Neuronal stem cell (in vitro differentiated cells): ENCODE results near the gene ACOT9.

Experiments
- DNase-seq: peaks from one replicate; pipeline ENCODE4 v3.0.0-alpha.2; 2013; ENCODE audit warnings: low spot score
- H2AFZ ChIP-seq: one replicate; pipeline ENCODE4 v1.6.1; 2013; ENCODE audit warnings: mild to moderate bottlenecking, low read length, inconsistent platforms
- H2AK5ac ChIP-seq: 2 replicates; pipeline ENCODE4 v1.6.1; 2013; ENCODE audit warnings: low read depth, mild to moderate bottlenecking, inconsistent platforms, low read length, moderate library complexity, mixed read lengths
- H2BK120ac ChIP-seq: 2 replicates; pipeline ENCODE4 v1.6.1; 2013; ENCODE audit warnings: low read depth, mild to moderate bottlenecking, inconsistent platforms, low read length, moderate library complexity, mixed read lengths
- H2BK12ac ChIP-seq: one replicate; pipeline ENCODE4 v1.6.1; 2013; ENCODE audit warnings: low read length, inconsistent platforms
- H2BK15ac ChIP-seq: 2 replicates; pipeline ENCODE4 v1.6.1; 2013; ENCODE audit warnings: mild to moderate bottlenecking, low read length, inconsistent platforms, mixed read lengths
- H2BK5ac ChIP-seq: one replicate; pipeline ENCODE4 v1.6.1; 2013; ENCODE audit warnings: inconsistent platforms, mild to moderate bottlenecking, low read length, moderate library complexity
- H3K14ac ChIP-seq: one replicate; pipeline ENCODE4 v1.6.1; 2013; ENCODE audit warnings: low read length, inconsistent platforms
- H3K18ac ChIP-seq: 2 replicates; pipeline ENCODE4 v1.6.1; 2013; ENCODE audit warnings: low read length, inconsistent platforms
- H3K23ac ChIP-seq: 2 replicates; pipeline ENCODE4 v1.6.1; 2013; ENCODE audit warnings: low read depth, mild to moderate bottlenecking, mixed read lengths, low read length, inconsistent platforms; ENCODE audit not compliant: poor library complexity
- H3K27ac ChIP-seq: replicated peaks from 3 replicates; pipeline ENCODE4 v1.5.1; 2013; ENCODE audit warnings: low read length, inconsistent platforms
- H3K27me3 ChIP-seq, 3 experiments: 2 replicates each; pipeline ENCODE4 v1.6.1; 2013; ENCODE audit warnings: low read length in 3 of 3, mild to moderate bottlenecking in 2 of 3, inconsistent platforms in 1 of 3, low read depth in 1 of 3, mixed read lengths in 1 of 3, moderate library complexity in 1 of 3; ENCODE audit not compliant: control insufficient read depth in 3 of 3, insufficient read depth in 3 of 3
- H3K36me3 ChIP-seq, 2 donors: replicated peaks in 1 of 2; 2 replicates each; pipeline ENCODE4 v1.6.1; 2013; ENCODE audit warnings: low read length in 2 of 2; ENCODE audit not compliant: control insufficient read depth in 2 of 2, insufficient read depth in 2 of 2
- H3K4ac ChIP-seq: 2 replicates; pipeline ENCODE4 v1.6.1; 2013; ENCODE audit warnings: inconsistent platforms, mild to moderate bottlenecking, low read length, moderate library complexity
- H3K4me1 ChIP-seq, 2 donors: 1 replicate in 1 of 2; 2 replicates in 1 of 2; pipeline ENCODE4 v1.6.1; 2013; ENCODE audit warnings: low read length in 2 of 2, low read depth in 1 of 2; ENCODE audit not compliant: control insufficient read depth in 2 of 2, insufficient read depth in 1 of 2
- H3K4me2 ChIP-seq: one replicate; pipeline ENCODE4 v1.6.1; 2013; ENCODE audit warnings: mild to moderate bottlenecking, low read length, inconsistent platforms; ENCODE audit not compliant: insufficient read depth, poor library complexity, severe bottlenecking
- H3K4me3 ChIP-seq, 2 donors: 2 replicates each; pipeline ENCODE4 v1.5.1; 2013; ENCODE audit warnings: low read length in 2 of 2, mild to moderate bottlenecking in 2 of 2, inconsistent platforms in 1 of 2, moderate library complexity in 1 of 2
- H3K79me1 ChIP-seq: one replicate; pipeline ENCODE4 v1.6.1; 2013; ENCODE audit warnings: low read depth, mild to moderate bottlenecking, inconsistent platforms, low read length, moderate library complexity
- H3K9ac ChIP-seq: one replicate; pipeline ENCODE4 v1.6.1; 2013; ENCODE audit warnings: mild to moderate bottlenecking, low read depth, low read length, inconsistent platforms; ENCODE audit not compliant: poor library complexity
- H3K9me3 ChIP-seq, 2 donors: replicated peaks in 1 of 2; 2 replicates each; pipeline versions ENCODE3 to v1.6.1; 2013; ENCODE audit warnings: low read length in 2 of 2, mild to moderate bottlenecking in 2 of 2, inconsistent platforms in 1 of 2, low read depth in 1 of 2, mixed read lengths in 1 of 2, moderate library complexity in 1 of 2; ENCODE audit not compliant: control insufficient read depth in 2 of 2, insufficient read depth in 1 of 2
- H4K8ac ChIP-seq: one replicate; pipeline ENCODE4 v1.6.1; 2013; ENCODE audit warnings: low read depth, mild to moderate bottlenecking, inconsistent platforms, low read length, moderate library complexity
- H4K91ac ChIP-seq: one replicate; pipeline ENCODE4 v1.6.1; 2013; ENCODE audit warnings: low read length, low read depth, mild to moderate bottlenecking, inconsistent platforms; ENCODE audit not compliant: poor library complexity
- WGBS, 2 donors: extraction: QIAGEN DNeasy Blood & Tissue Kit; methylation state at CpG; one replicate each; pipeline ENCODE4 v1.1.7; 2013; ENCODE audit warnings: missing lambda C conversion rate in 2 of 2, mixed read lengths in 1 of 2; ENCODE audit not compliant: insufficient read length in 2 of 2, insufficient replicate concordance in 1 of 2; ENCODE audit errors: extremely low coverage in 2 of 2; 5-methylcytosine and 5-hydroxymethylcytosine counted together

The ACOT9 gene

DNA sequence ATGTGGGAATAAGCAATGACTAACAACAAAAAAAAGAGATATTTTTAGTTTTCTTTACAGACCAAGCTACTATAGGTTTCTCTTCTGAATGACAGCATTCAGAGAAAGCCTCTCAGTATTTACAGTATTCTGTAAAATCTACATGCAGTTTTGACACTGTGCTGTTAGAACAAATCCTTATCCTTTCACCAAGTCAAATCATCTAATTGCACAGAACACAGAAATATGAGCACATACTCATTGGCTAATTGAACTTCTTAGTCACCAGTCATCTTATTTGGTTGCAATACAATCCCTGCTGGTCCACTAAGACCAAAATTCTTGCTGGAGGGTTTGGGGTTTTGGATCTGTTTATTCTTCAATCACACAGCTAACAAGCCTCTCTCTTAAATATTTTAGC, 5.7 kb downstream of the ACOT9 start:
- no peak overlapping the region for H2BK120ac ChIP-seq
- H2BK15ac ChIP-seq: no peak overlapping the region
- H3K9ac ChIP-seq: no peak overlapping the region
- no peak overlapping the region for H3K14ac ChIP-seq
- no peak overlapping the region for H2BK5ac ChIP-seq
- H3K23ac ChIP-seq: no peak overlapping the region
- H3K4me1 ChIP-seq: no peaks in the 10 kb centered on the region
- H3K27me3 ChIP-seq: no peaks in the 10 kb centered on the region
- H2BK12ac ChIP-seq: no peak overlapping the region
- H3K9me3 ChIP-seq: no peaks in the 10 kb centered on the region
- no peak overlapping the region for H4K8ac ChIP-seq
- H3K27ac ChIP-seq: no peak overlapping the region
- no peak overlapping the region for H3K4me3 ChIP-seq
- no peak overlapping the region for H3K4ac ChIP-seq
- no peak overlapping the region for H2AK5ac ChIP-seq
- no peak overlapping the region for H3K18ac ChIP-seq
- no peak overlapping the region for H2AFZ ChIP-seq
- no peak for DNase-seq
- no peaks in the 10 kb centered on the region for H3K79me1 ChIP-seq
- H3K36me3 ChIP-seq: peaks cover 0 to 7% of the 10 kb centered on the region in 2 donors
- H3K4me2 ChIP-seq: no peak overlapping the region
- H4K91ac ChIP-seq: no peak overlapping the region

DNA sequence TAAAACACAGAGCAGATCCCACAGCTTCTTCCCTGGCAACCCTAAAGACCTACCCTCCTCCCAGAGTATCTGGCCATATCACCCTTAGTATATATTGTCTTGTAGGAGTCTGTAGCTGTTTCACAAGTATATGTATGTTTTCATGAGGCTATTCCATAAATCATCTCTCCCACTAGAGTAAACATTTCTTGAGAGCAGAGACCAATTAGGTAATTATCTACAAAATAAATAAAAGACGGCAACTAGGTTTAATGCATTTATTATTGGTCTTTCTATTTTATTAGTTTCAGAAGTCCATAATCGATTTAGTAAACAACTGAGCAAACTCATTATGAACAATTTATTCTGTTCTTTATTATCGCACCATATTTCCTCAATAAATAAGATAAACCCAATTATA, 7.0 kb downstream of the ACOT9 start:
- no CpG with 5 or more reads among the region's 3 CpGs for WGBS, 2 donors
- H3K79me1 ChIP-seq: no peaks in the 10 kb centered on the region

DNA sequence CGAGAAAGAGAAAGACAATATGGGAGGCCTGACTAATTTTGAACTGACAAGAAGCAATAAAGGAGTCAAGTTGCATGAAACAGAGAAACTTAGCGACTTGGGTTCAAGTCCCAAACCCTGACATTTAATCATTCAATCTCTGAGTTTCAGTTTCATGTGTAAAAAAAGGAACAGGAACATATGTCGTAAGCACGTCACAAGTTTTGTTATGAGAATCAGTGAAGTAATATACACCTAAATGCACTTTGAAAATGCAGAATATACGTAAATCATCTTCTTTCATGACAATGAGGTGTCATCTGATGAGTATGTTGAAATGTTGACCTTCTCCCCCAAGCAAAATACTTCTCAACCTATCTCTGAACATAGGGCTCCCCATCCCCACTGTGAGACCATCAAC, 10.4 kb downstream of the ACOT9 start:
- H4K91ac ChIP-seq: no peak overlapping the region
- H3K23ac ChIP-seq: no peak overlapping the region
- peaks cover 0 to 37% of the 10 kb centered on the region in 2 donors for H3K36me3 ChIP-seq
- no peak overlapping the region for H3K4me2 ChIP-seq
- H3K27ac ChIP-seq: no peak overlapping the region
- no peak overlapping the region for H3K4me3 ChIP-seq
- WGBS, 2 donors: no CpG with 5 or more reads among the region's 5 CpGs
- no peak overlapping the region for H3K4ac ChIP-seq
- H3K18ac ChIP-seq: no peak overlapping the region
- no peak overlapping the region for H2AFZ ChIP-seq
- H3K9ac ChIP-seq: no peak overlapping the region
- H2BK120ac ChIP-seq: no peak overlapping the region
- no peaks in the 10 kb centered on the region for H3K27me3 ChIP-seq
- H3K79me1 ChIP-seq: no peaks in the 10 kb centered on the region
- H4K8ac ChIP-seq: no peak overlapping the region
- no peak overlapping the region for H2BK12ac ChIP-seq
- H2BK15ac ChIP-seq: no peak overlapping the region
- no peak overlapping the region for H3K14ac ChIP-seq
- no peaks in the 10 kb centered on the region for H3K4me1 ChIP-seq
- no peak for DNase-seq
- H2BK5ac ChIP-seq: no peak overlapping the region
- H2AK5ac ChIP-seq: no peak overlapping the region
- no peaks in the 10 kb centered on the region for H3K9me3 ChIP-seq

More for the DNA sequence above, 7.0 kb downstream of the ACOT9 start:
- Histone ChIP-seq H3K27ac (no peak overlapping the region), H3K4me1 (no peaks in the 10 kb centered on the region), H4K8ac (no peak overlapping the region), H2AK5ac (no peak overlapping the region), H3K14ac (no peak overlapping the region), H2BK15ac (no peak overlapping the region), H3K27me3 (no peaks in the 10 kb centered on the region), H2BK12ac (no peak overlapping the region), H3K4me3 (no peak overlapping the region), H3K9ac (no peak overlapping the region), H2AFZ (no peak overlapping the region), H3K36me3 (peaks cover 0 to 16% of the 10 kb centered on the region in 2 donors), H3K9me3 (no peaks in the 10 kb centered on the region), H2BK5ac (no peak overlapping the region), H4K91ac (no peak overlapping the region), H2BK120ac (no peak overlapping the region), H3K4ac (no peak overlapping the region), H3K23ac (no peak overlapping the region), H3K4me2 (no peak overlapping the region), H3K18ac (no peak overlapping the region)
- no peak for DNase-seq

DNA sequence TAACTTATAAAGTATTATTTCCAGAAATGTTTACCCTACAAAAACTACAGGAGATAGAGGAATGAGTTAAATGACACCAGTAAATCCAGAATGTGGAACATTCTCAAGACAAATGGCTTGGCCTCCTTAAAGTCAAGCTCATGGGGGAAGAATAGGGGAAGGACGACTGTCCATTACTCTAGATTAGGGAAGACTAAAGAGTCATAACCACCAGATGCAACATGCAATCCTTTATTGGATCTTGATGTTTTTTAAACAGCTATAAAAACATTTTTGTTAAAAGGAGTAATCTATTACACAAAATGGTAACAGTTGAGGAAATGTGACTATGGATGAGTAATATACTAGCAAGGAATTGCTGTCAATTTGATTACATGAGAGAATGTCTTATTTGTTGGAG, 11.1 kb downstream of the ACOT9 start:
- Histone ChIP-seq H3K9ac (no peak overlapping the region), H3K23ac (no peak overlapping the region), H2BK5ac (no peak overlapping the region), H3K4me1 (no peaks in the 10 kb centered on the region), H3K27ac (no peak overlapping the region), H4K91ac (no peak overlapping the region), H3K18ac (no peak overlapping the region), H2AFZ (no peak overlapping the region), H2AK5ac (no peak overlapping the region), H3K9me3 (no peaks in the 10 kb centered on the region), H3K36me3 (peaks cover 0 to 39% of the 10 kb centered on the region in 2 donors), H3K14ac (no peak overlapping the region), H2BK12ac (no peak overlapping the region), H4K8ac (no peak overlapping the region), H2BK120ac (no peak overlapping the region), H3K4me3 (no peak overlapping the region), H2BK15ac (no peak overlapping the region), H3K4ac (no peak overlapping the region), H3K27me3 (no peaks in the 10 kb centered on the region), H3K79me1 (no peaks in the 10 kb centered on the region), H3K4me2 (no peak overlapping the region)
- no peak for DNase-seq
- WGBS, 2 donors: no CpG with 5 or more reads among the region's 1 CpG
